HepG2 (cell line): ENCODE results near the gene ZSWIM6.

Experiments
- ETS1 ChIP-seq: sonication (generic); formaldehyde crosslinking; IDR thresholded peaks from 2 replicates; pipeline ENCODE4 v1.4.0; 2020; ENCODE audit warnings: missing genetic modification reagents
- ZBTB7A ChIP-seq: sonication (generic); formaldehyde crosslinking; IDR thresholded peaks from 2 replicates; pipeline ENCODE4 v1.8.0; 2022; ENCODE audit warnings: mild to moderate bottlenecking, missing genetic modification reagents

GRCh38 chr5:61371474-61371873, 39.4 kb downstream of the ZSWIM6 start:
- TF ChIP-seq ZBTB7A (CRISPR knock-in tag) (no peak), ETS1 (no peak)
